Neural crest cell (in vitro differentiated cells): Measurements from ENCODE around the gene SH2B2. TPM values are rescaled to one million over a fixed set of nuclear protein-coding genes. Genes with fewer than 3 reads are reported as not detected.
"Not testable (repeated sequence)": the region's sequence is repeated elsewhere in the genome, so short reads cannot be mapped to it uniquely, and the experiment has no call there.

ENCODE experiments used
- DNase-seq: peaks from one replicate; pipeline ENCODE4 v3.0.0; 2021; ENCODE audit warnings: low read depth, mixed read lengths, low spot score
- H3K27ac Mint-ChIP-seq: one replicate; pipeline ENCODE4 v1.8.0; 2021; ENCODE audit warnings: mild to moderate bottlenecking, mixed read lengths; ENCODE audit not compliant: unreplicated experiment
- H3K27me3 Mint-ChIP-seq: 2 replicates; pipeline ENCODE4 v1.8.0; 2021; ENCODE audit warnings: low read depth, mild to moderate bottlenecking, mixed read lengths
- H3K36me3 Mint-ChIP-seq: 2 replicates; pipeline ENCODE4 v1.8.0; 2021; ENCODE audit warnings: low read depth, mild to moderate bottlenecking, mixed read lengths
- H3K4me1 Mint-ChIP-seq: 2 replicates; pipeline ENCODE4 v1.8.0; 2021; ENCODE audit warnings: mixed read lengths
- H3K4me3 Mint-ChIP-seq: one replicate; pipeline ENCODE4 v1.8.0; 2021; ENCODE audit warnings: mild to moderate bottlenecking, mixed read lengths
- H3K9me3 Mint-ChIP-seq: 2 replicates; pipeline ENCODE4 v1.8.0; 2021; ENCODE audit warnings: mixed read lengths
- CTCF ChIP-seq: fragments of 200-600 bp; sonication (generic); conservative IDR thresholded peaks from 2 replicates; pipeline ENCODE4 v1.5.0; 2021; ENCODE audit warnings: antibody characterized with exemption, mild to moderate bottlenecking
- total RNA-seq: library from RNA; stranded (reverse); gene quantifications from 2 replicates; pipeline ENCODE4 v1.2.1, GENCODE V29; 2021

The SH2B2 gene
- total RNA-seq, 1 donor from 2014 or later = 16.4 TPM

DNA sequence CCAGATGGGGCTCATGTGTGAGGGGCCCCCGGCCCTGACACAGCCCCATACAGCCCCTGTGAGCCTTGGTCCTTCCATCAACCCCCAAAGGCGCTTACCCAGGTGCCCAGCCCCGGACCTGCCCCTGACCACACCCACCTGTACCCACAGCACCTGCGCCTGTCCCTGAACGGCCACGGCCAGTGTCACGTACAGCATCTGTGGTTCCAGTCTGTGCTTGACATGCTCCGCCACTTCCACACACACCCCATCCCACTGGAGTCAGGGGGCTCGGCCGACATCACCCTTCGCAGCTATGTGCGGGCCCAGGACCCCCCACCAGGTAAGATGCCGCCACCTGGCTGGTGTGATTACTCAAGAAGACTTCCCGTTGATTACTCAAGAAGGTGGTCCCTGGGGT is 33.5 kb downstream of the SH2B2 start:
- H3K27me3 Mint-ChIP-seq = peaks cover 2% of the 10 kb centered on the region
- no peaks in the 10 kb centered on the region for H3K4me1 Mint-ChIP-seq
- no peak overlapping the region for H3K4me3 Mint-ChIP-seq
- no peaks in the 10 kb centered on the region for H3K36me3 Mint-ChIP-seq
- no peak overlapping the region for H3K27ac Mint-ChIP-seq
- no peaks in the 10 kb centered on the region for H3K9me3 Mint-ChIP-seq
- no peak for TF ChIP-seq CTCF
- no peak for DNase-seq

- Mint-ChIP-seq H3K27me3 (peaks cover 2% of the 10 kb centered on the region), H3K4me3 (no peak overlapping the region), H3K27ac (no peak overlapping the region)
These were observed 34.1 kb downstream of the SH2B2 start for GRCh38 chr7:102320601-102321350.

GRCh38 chr7:102321351-102322201 is 34.9 kb downstream of the SH2B2 start:
- H3K27ac Mint-ChIP-seq = no peak overlapping the region
- H3K9me3 Mint-ChIP-seq = no peaks in the 10 kb centered on the region
- TF ChIP-seq CTCF = no peak
- peaks cover 3% of the 10 kb centered on the region for H3K27me3 Mint-ChIP-seq
- peak; percentile 33 for DNase-seq
- no peak overlapping the region for H3K4me3 Mint-ChIP-seq
- H3K4me1 Mint-ChIP-seq = no peaks in the 10 kb centered on the region
- no peaks in the 10 kb centered on the region for H3K36me3 Mint-ChIP-seq

More at GRCh38 chr7:102320601-102321350, 34.1 kb downstream of the SH2B2 start:
- H3K9me3 Mint-ChIP-seq = no peaks in the 10 kb centered on the region
- DNase-seq = no peak
- TF ChIP-seq CTCF = no peak
- H3K4me1 Mint-ChIP-seq = no peaks in the 10 kb centered on the region
- no peaks in the 10 kb centered on the region for H3K36me3 Mint-ChIP-seq

- no peak for TF ChIP-seq CTCF
- Mint-ChIP-seq H3K4me1 (no peaks in the 10 kb centered on the region), H3K36me3 (no peaks in the 10 kb centered on the region), H3K9me3 (no peaks in the 10 kb centered on the region), H3K4me3 (no peak overlapping the region), H3K27ac (no peak overlapping the region), H3K27me3 (peaks cover 10% of the 10 kb centered on the region)
- no peak for DNase-seq
These were observed 35.6 kb downstream of the SH2B2 start for GRCh38 chr7:102322202-102322715.

DNA sequence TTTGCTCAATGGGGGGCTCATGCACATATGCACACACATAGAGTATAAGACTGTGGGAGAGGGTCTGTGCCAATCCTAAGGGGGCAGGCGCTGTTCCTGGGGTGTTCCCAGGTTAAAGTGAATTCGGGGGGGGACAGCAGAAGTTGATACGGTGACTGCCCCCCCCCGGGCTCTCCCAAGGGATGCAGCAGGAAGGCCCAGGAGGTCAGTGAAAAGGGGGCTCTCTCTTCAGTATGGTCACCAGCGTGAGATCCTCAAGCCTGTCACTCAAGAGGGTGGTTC is 37.2 kb downstream of the SH2B2 start:
- Mint-ChIP-seq H3K4me3 (no peak overlapping the region), H3K4me1 (peaks cover 4% of the 10 kb centered on the region), H3K9me3 (no peaks in the 10 kb centered on the region), H3K27ac (no peak overlapping the region), H3K27me3 (peaks cover 22% of the 10 kb centered on the region), H3K36me3 (no peaks in the 10 kb centered on the region)
- DNase-seq = no peak
- TF ChIP-seq CTCF = no peak

DNA sequence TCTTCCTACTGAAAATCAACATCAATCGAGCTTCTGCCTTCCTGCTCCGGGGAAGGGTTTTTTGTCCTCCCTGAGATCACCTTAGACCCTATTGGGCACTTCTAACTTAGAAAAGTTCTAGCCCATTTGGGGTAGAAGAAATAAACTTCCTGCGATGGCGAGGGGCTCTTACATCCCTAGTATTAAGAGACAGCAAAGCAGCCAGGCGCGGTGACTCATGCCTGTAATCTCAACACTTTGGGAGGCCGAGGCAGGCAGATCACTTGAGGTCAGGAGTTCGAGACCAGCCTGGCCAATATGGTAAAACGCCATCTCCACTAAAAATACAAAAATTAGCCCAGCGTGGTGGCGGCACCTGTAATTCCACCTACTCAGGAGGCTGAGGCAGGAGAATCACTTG is 38.4 kb downstream of the SH2B2 start:
- not testable (repeated sequence) for H3K4me3 Mint-ChIP-seq, H3K9me3 Mint-ChIP-seq, H3K36me3 Mint-ChIP-seq, H3K4me1 Mint-ChIP-seq, H3K27ac Mint-ChIP-seq, DNase-seq
- H3K27me3 Mint-ChIP-seq = peaks cover 22% of the 10 kb centered on the region
